Measurements from ENCODE around the gene AP1G1. TPM values are rescaled to one million over a fixed set of nuclear protein-coding genes. Genes with fewer than 3 reads are reported as not detected.

Gene AP1G1
- total RNA-seq, 2 experiments from 2014 or later = 57.9 to 89.7 TPM

DNA sequence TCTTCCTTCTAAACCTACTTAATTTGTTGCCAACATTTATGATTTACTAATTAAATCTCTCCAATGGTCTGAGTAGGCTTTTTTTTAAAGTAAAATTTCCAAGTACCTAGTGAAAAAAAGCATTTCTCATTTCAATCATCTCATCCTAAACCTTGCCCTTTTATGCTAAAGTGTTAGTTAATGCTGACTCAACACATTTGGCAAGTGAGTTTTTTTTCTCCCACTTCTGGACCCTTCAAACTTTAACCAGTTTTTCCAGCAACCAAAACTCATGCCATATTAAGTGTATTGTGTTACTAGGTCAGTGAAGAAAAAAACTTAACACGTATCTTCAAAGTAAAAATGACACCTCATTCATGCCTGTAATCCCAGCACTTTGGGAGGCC is 5.3 kb downstream of the AP1G1 start:
- no peak overlapping the region for H2AFZ ChIP-seq (ENCODE audit: low read length)
- H3K4me3 ChIP-seq (ENCODE audit: low read depth, low read length, poor library complexity, severe bottlenecking) = no peak overlapping the region
- H3K4me2 ChIP-seq (ENCODE audit: low read length) = no peak overlapping the region
- CTCF ChIA-PET (ENCODE audit: unreplicated experiment) = no interaction called here
- TF ChIP-seq, protein P1, sequence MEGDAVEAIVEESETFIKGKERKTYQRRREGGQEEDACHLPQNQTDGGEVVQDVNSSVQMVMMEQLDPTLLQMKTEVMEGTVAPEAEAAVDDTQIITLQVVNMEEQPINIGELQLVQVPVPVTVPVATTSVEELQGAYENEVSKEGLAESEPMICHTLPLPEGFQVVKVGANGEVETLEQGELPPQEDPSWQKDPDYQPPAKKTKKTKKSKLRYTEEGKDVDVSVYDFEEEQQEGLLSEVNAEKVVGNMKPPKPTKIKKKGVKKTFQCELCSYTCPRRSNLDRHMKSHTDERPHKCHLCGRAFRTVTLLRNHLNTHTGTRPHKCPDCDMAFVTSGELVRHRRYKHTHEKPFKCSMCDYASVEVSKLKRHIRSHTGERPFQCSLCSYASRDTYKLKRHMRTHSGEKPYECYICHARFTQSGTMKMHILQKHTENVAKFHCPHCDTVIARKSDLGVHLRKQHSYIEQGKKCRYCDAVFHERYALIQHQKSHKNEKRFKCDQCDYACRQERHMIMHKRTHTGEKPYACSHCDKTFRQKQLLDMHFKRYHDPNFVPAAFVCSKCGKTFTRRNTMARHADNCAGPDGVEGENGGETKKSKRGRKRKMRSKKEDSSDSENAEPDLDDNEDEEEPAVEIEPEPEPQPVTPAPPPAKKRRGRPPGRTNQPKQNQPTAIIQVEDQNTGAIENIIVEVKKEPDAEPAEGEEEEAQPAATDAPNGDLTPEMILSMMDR (conservative IDR thresholded peaks at IDR 0.05; ENCODE audit: low read length) = no peak
- no peak for TF ChIP-seq EZH2phosphoT487 (IDR thresholded peaks at IDR 0.05; ENCODE audit: borderline replicate concordance, low read depth, low read length)
- H3K9me3 ChIP-seq (ENCODE audit: low read length) = no peaks in the 10 kb centered on the region
- H3K4me1 ChIP-seq (ENCODE audit: insufficient read depth, low read length, poor library complexity, severe bottlenecking) = peaks cover 15% of the 10 kb centered on the region
- no peaks in the 10 kb centered on the region for H3K9me2 ChIP-seq (ENCODE audit: insufficient read depth, low read length)
- H3K36me3 ChIP-seq (ENCODE audit: insufficient read depth, low read length) = peaks cover 63% of the 10 kb centered on the region
- H4K20me1 ChIP-seq (ENCODE audit: insufficient read depth, low read length) = peaks cover 17% of the 10 kb centered on the region; the same call in 1 of the 2 replicates
- BruUV-seq (replicated peaks) = no TSS peak
- H3K79me2 ChIP-seq (ENCODE audit: insufficient read depth, low read depth, low read length) = peaks cover 87% of the 10 kb centered on the region
- DNase-seq (ENCODE audit: low spot score) = no peak
- intact Hi-C loops (cut with micrococcal nuclease; ENCODE audit: unreplicated experiment) = no loop called here
- no peak overlapping the region for H3K27ac ChIP-seq (ENCODE audit: low read depth, low read length, poor library complexity, severe bottlenecking)
- POLR2A ChIA-PET = interaction anchor here (1.6 kb wide), 1 partner anchor 37 kb away, joined by 3 read pairs; no protein-coding TSS in a partner anchor

DNA sequence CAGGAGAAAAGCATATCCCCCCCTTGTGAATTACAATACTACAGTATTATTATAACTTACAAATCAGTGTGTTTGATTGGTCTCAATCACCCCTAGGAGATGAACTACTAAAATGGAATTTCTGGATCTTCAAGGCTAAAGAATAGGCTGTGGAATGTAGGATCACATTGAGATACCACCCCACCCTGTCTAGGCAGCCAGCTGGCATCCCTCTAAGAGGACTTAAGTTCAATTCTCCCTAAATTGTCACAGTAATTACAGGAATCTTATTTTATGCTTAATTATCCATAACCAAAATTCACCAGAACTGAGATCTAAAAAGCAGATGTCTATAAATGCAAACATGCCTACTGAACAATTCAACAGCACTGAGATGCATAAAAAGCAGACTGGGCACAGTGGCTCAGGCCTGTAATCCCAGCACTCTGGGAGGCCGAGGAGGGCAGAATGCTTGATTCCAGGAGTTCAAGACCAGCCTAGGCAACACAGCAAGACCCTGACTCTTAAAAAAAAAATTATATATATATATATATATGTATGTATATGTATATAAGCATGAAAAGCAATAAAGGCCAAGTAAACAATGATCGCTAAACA is 12.0 kb downstream of the AP1G1 start:
- TF ChIP-seq EZH2phosphoT487 (IDR thresholded peaks at IDR 0.05; ENCODE audit: borderline replicate concordance, low read depth, low read length) = no peak
- TF ChIP-seq, protein P1 (conservative IDR thresholded peaks at IDR 0.05; ENCODE audit: low read length) = no peak
- no peaks in the 10 kb centered on the region for H4K20me1 ChIP-seq (ENCODE audit: insufficient read depth, low read length)
- no TSS peak for BruUV-seq (replicated peaks)

DNA sequence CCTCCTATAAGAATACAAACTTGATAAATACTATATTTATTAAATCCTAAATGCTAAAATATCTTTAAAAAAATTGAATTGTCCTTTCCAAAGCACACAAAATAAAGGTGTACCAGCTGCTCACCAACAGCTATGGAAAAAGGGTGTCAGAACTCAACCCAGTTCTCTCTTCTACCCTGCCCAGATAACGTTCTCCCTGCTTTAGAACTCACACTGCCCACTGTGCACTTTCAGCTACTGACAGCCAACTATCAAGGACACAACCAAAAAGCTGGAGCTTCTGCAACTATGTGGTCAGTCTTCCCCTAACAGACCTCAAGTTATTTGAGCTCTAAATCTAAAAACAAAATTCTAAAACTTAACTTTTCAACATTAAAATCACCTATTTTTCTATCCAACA is 13.7 kb downstream of the AP1G1 start:
- POLR2A ChIA-PET = interaction anchor here (0.8 to 0.9 kb wide), 2 partner anchors 10 to 19 kb away, joined by 3 to 4 read pairs; no protein-coding TSS in a partner anchor
- BruUV-seq (replicated peaks) = no TSS peak
- CTCF ChIA-PET (ENCODE audit: unreplicated experiment) = no interaction called here

More for the DNA sequence above, 12.0 kb downstream of the AP1G1 start:
- ChIA-PET CTCF (ENCODE audit: unreplicated experiment) (no interaction called here), POLR2A (no interaction called here)
- Histone ChIP-seq H3K36me3 (ENCODE audit: insufficient read depth, low read length) (peaks cover 60% of the 10 kb centered on the region), H3K4me1 (ENCODE audit: insufficient read depth, low read length, poor library complexity, severe bottlenecking) (no peaks in the 10 kb centered on the region), H3K79me2 (ENCODE audit: insufficient read depth, low read depth, low read length) (peaks cover 89% of the 10 kb centered on the region), H3K27ac (ENCODE audit: low read depth, low read length, poor library complexity, severe bottlenecking) (no peak overlapping the region), H3K9me2 (ENCODE audit: insufficient read depth, low read length) (no peaks in the 10 kb centered on the region), H3K4me2 (ENCODE audit: low read length) (no peak overlapping the region), H2AFZ (ENCODE audit: low read length) (no peak overlapping the region), H3K9me3 (ENCODE audit: low read length) (no peaks in the 10 kb centered on the region), H3K4me3 (ENCODE audit: low read depth, low read length, poor library complexity, severe bottlenecking) (no peak overlapping the region)
- intact Hi-C loops (cut with micrococcal nuclease; ENCODE audit: unreplicated experiment) = no loop called here
- no peak for DNase-seq (ENCODE audit: low spot score)

More for the DNA sequence above, 13.7 kb downstream of the AP1G1 start:
- peaks cover 45% of the 10 kb centered on the region for H3K36me3 ChIP-seq (ENCODE audit: insufficient read depth, low read length)
- peaks cover 98% of the 10 kb centered on the region for H3K79me2 ChIP-seq (ENCODE audit: insufficient read depth, low read depth, low read length)
- TF ChIP-seq EZH2phosphoT487 (IDR thresholded peaks at IDR 0.05; ENCODE audit: borderline replicate concordance, low read depth, low read length) = no peak
- TF ChIP-seq, protein P1 (conservative IDR thresholded peaks at IDR 0.05; ENCODE audit: low read length) = no peak
- no peaks in the 10 kb centered on the region for H4K20me1 ChIP-seq (ENCODE audit: insufficient read depth, low read length)
- H2AFZ ChIP-seq (ENCODE audit: low read length) = no peak overlapping the region
- DNase-seq (ENCODE audit: low spot score) = no peak
- H3K4me3 ChIP-seq (ENCODE audit: low read depth, low read length, poor library complexity, severe bottlenecking) = no peak overlapping the region
- no peak overlapping the region for H3K4me2 ChIP-seq (ENCODE audit: low read length)
- no peaks in the 10 kb centered on the region for H3K9me3 ChIP-seq (ENCODE audit: low read length)
- intact Hi-C loops (cut with micrococcal nuclease; ENCODE audit: unreplicated experiment) = no loop called here
- H3K4me1 ChIP-seq (ENCODE audit: insufficient read depth, low read length, poor library complexity, severe bottlenecking) = no peaks in the 10 kb centered on the region
- H3K27ac ChIP-seq (ENCODE audit: low read depth, low read length, poor library complexity, severe bottlenecking) = no peak overlapping the region
- no peaks in the 10 kb centered on the region for H3K9me2 ChIP-seq (ENCODE audit: insufficient read depth, low read length)

Data from OCI-LY7 (cell line).